ENCODE data around the gene SESN1. TPM values are rescaled to one million over a fixed set of nuclear protein-coding genes. Genes with fewer than 3 reads are reported as not detected.

Gene SESN1
- polyA plus RNA-seq, 1 donor (not counting 4 experiments of a cell fraction or from before 2014, with no cell fraction given) = 21.4 TPM

- H3K36me3 ChIP-seq (ENCODE audit: control insufficient read depth in 2 of 2, extremely low read depth in 1 of 2, insufficient read depth in 2 of 2, low read length in 2 of 2) = no peaks in the 10 kb centered on the region
- H3K9ac ChIP-seq (ENCODE audit: control insufficient read depth, extremely low read depth, insufficient read depth, low read length) = no peak overlapping the region
- H3K27ac ChIP-seq (ENCODE audit: control insufficient read depth, insufficient read depth, low read length) = no peak overlapping the region
- DNase-seq (ENCODE audit: low read depth, low spot score) (no peak), FAIRE-seq (no peak)
- H3K27me3 ChIP-seq (ENCODE audit: control insufficient read depth, extremely low read depth, insufficient read depth, low read length) = no peaks in the 10 kb centered on the region
- no peak overlapping the region for H3K4me2 ChIP-seq (ENCODE audit: control insufficient read depth, extremely low read depth, insufficient read depth, low read depth, low read length)
- H4K20me1 ChIP-seq (ENCODE audit: control insufficient read depth, extremely low read depth, insufficient read depth, low read length) = no peaks in the 10 kb centered on the region
- H3K4me1 ChIP-seq (ENCODE audit: control insufficient read depth, extremely low read depth, insufficient read depth, low read length) = no peaks in the 10 kb centered on the region
- TF ChIP-seq CTCF (optimal IDR thresholded peaks at IDR 0.05 in 1 of 3, IDR thresholded peaks at IDR 0.05 in 1 of 3, conservative IDR thresholded peaks at IDR 0.05 in 1 of 3; ENCODE audit: extremely low read depth in 1 of 3, insufficient read depth in 2 of 3, low read length in 3 of 3) (no peak), EZH2 (IDR thresholded peaks at IDR 0.05; ENCODE audit: low read length) (no peak)
- H2AFZ ChIP-seq (ENCODE audit: control insufficient read depth, low read length) = no peak overlapping the region
- no peaks in the 10 kb centered on the region for H3K9me3 ChIP-seq (ENCODE audit: control insufficient read depth, low read depth, low read length)
- H3K9me1 ChIP-seq (ENCODE audit: control insufficient read depth, extremely low read depth, insufficient read depth, low read length) = no peaks in the 10 kb centered on the region
- no peak overlapping the region for H3K4me3 ChIP-seq (ENCODE audit: control insufficient read depth in 2 of 3, extremely low read depth in 1 of 3, insufficient read depth in 2 of 3, low read depth in 1 of 3, low read length in 3 of 3)
- dilution Hi-C loops (cut with MboI; ENCODE audit: extremely low pct_ligation_motif_present, low sequenced_read_pairs) = no loop called here
- H3K79me2 ChIP-seq (ENCODE audit: control insufficient read depth, insufficient read depth, low read length) = no peaks in the 10 kb centered on the region
Measured at GRCh38 chr6:109074133-109074415, 20.6 kb downstream of the SESN1 start.

GRCh38 chr6:109073344-109074132, 21.1 kb downstream of the SESN1 start:
- H3K79me2 ChIP-seq (ENCODE audit: control insufficient read depth, insufficient read depth, low read length) = no peaks in the 10 kb centered on the region
- no peaks in the 10 kb centered on the region for H3K27me3 ChIP-seq (ENCODE audit: control insufficient read depth, extremely low read depth, insufficient read depth, low read length)
- TF ChIP-seq EZH2 (IDR thresholded peaks at IDR 0.05; ENCODE audit: low read length) (no peak), CTCF (optimal IDR thresholded peaks at IDR 0.05 in 1 of 3, IDR thresholded peaks at IDR 0.05 in 1 of 3, conservative IDR thresholded peaks at IDR 0.05 in 1 of 3; ENCODE audit: extremely low read depth in 1 of 3, insufficient read depth in 2 of 3, low read length in 3 of 3) (peak; percentile 32 to 47 (median 35))
- H3K4me3 ChIP-seq (ENCODE audit: control insufficient read depth in 2 of 3, extremely low read depth in 1 of 3, insufficient read depth in 2 of 3, low read depth in 1 of 3, low read length in 3 of 3) = no peak overlapping the region
- H3K36me3 ChIP-seq (ENCODE audit: control insufficient read depth in 2 of 2, extremely low read depth in 1 of 2, insufficient read depth in 2 of 2, low read length in 2 of 2) = no peaks in the 10 kb centered on the region
- no peaks in the 10 kb centered on the region for H3K9me3 ChIP-seq (ENCODE audit: control insufficient read depth, low read depth, low read length)
- dilution Hi-C loops (cut with MboI; ENCODE audit: extremely low pct_ligation_motif_present, low sequenced_read_pairs) = no loop called here
- peak; percentile 70 for FAIRE-seq
- no peaks in the 10 kb centered on the region for H4K20me1 ChIP-seq (ENCODE audit: control insufficient read depth, extremely low read depth, insufficient read depth, low read length)
- H3K4me2 ChIP-seq (ENCODE audit: control insufficient read depth, extremely low read depth, insufficient read depth, low read depth, low read length) = no peak overlapping the region
- no peak for DNase-seq (ENCODE audit: low read depth, low spot score)
- no peak overlapping the region for H3K9ac ChIP-seq (ENCODE audit: control insufficient read depth, extremely low read depth, insufficient read depth, low read length)
- H3K4me1 ChIP-seq (ENCODE audit: control insufficient read depth, extremely low read depth, insufficient read depth, low read length) = no peaks in the 10 kb centered on the region
- no peak overlapping the region for H3K27ac ChIP-seq (ENCODE audit: control insufficient read depth, insufficient read depth, low read length)
- H3K9me1 ChIP-seq (ENCODE audit: control insufficient read depth, extremely low read depth, insufficient read depth, low read length) = no peaks in the 10 kb centered on the region
- H2AFZ ChIP-seq (ENCODE audit: control insufficient read depth, low read length) = no peak overlapping the region

Data from keratinocyte (primary cell).